ENCODE results near the gene SPSB1.

The SPSB1 gene

GRCh38 chr1:9292361-9293240 lies at the start of gene SPSB1:
SPSB1 (plus strand) TSS chr1:9292894; CDS start chr1:9355892, 62,998 bp downstream.
- FAIRE-seq = no peak

GRCh38 chr1:9243066-9243739 lies 49.5 kb upstream of the SPSB1 start:
- FAIRE-seq = no peak

- FAIRE-seq = no peak
Measured at GRCh38 chr1:9244501-9245229, 48.0 kb upstream of the SPSB1 start.

GRCh38 chr1:9245230-9245619 lies 47.5 kb upstream of the SPSB1 start:
- no peak for FAIRE-seq

- FAIRE-seq = no peak
Measured at GRCh38 chr1:9245661-9246060, 47.0 kb upstream of the SPSB1 start.

GRCh38 chr1:9246215-9246614 lies 46.5 kb upstream of the SPSB1 start:
- no peak for FAIRE-seq

GRCh38 chr1:9246841-9247785 lies 45.6 kb upstream of the SPSB1 start:
- no peak for FAIRE-seq

- no peak for FAIRE-seq
Measured at GRCh38 chr1:9247894-9248293, 44.8 kb upstream of the SPSB1 start.

- no peak for FAIRE-seq
Measured at GRCh38 chr1:9248341-9249262, 44.1 kb upstream of the SPSB1 start.

- FAIRE-seq = no peak
Measured at GRCh38 chr1:9249263-9249533, 43.5 kb upstream of the SPSB1 start.

GRCh38 chr1:9249534-9250410 lies 42.9 kb upstream of the SPSB1 start:
- no peak for FAIRE-seq

GRCh38 chr1:9250411-9251381 lies 42.0 kb upstream of the SPSB1 start:
- FAIRE-seq = no peak

- no peak for FAIRE-seq
Measured at GRCh38 chr1:9251501-9251900, 41.2 kb upstream of the SPSB1 start.

GRCh38 chr1:9253004-9253403 lies 39.7 kb upstream of the SPSB1 start:
- no peak for FAIRE-seq

GRCh38 chr1:9253453-9254105 lies 39.1 kb upstream of the SPSB1 start:
- FAIRE-seq = no peak

- no peak for FAIRE-seq
Measured at GRCh38 chr1:9256332-9256731, 36.4 kb upstream of the SPSB1 start.

GRCh38 chr1:9257851-9258250 lies 34.8 kb upstream of the SPSB1 start:
- FAIRE-seq = no peak

- FAIRE-seq = no peak
Measured at GRCh38 chr1:9258629-9259028, 34.1 kb upstream of the SPSB1 start.

Data from TTC549 (cell line).